Liver (tissue), 9 donors: ENCODE measurements around the gene BORCS5. TPM values are rescaled to one million over a fixed set of nuclear protein-coding genes. Genes with fewer than 3 reads are reported as not detected.

ENCODE experiments used
- DNase-seq: peaks from one replicate; pipeline ENCODE4 v3.0.0-alpha.2; 2017; ENCODE audit warnings: low spot score
- H3K27ac ChIP-seq, 2 donors: one replicate each; pipeline ENCODE4 v1.7.0; 2013; ENCODE audit warnings: inconsistent platforms in 2 of 2, low read length in 2 of 2, control low read depth in 1 of 2, low read depth in 1 of 2, mild to moderate bottlenecking in 1 of 2
- H3K27me3 ChIP-seq, 4 donors: one replicate each; pipeline versions ENCODE4 v1.6.1 to v1.7.0; 2013; ENCODE audit warnings: low read length in 3 of 4, inconsistent platforms in 1 of 4, mild to moderate bottlenecking in 1 of 4, moderate library complexity in 1 of 4; ENCODE audit not compliant: control insufficient read depth in 4 of 4, insufficient read depth in 4 of 4
- H3K36me3 ChIP-seq, 4 donors: one replicate each; pipeline versions ENCODE4 v1.6.1 to v1.7.0; 2013; ENCODE audit warnings: low read length in 3 of 4, mild to moderate bottlenecking in 3 of 4, low read depth in 1 of 4, moderate library complexity in 1 of 4; ENCODE audit not compliant: control insufficient read depth in 4 of 4, insufficient read depth in 3 of 4
- H3K4me1 ChIP-seq, 4 donors: one replicate each; pipeline versions ENCODE4 v1.6.1 to v1.7.0; 2013; ENCODE audit warnings: low read length in 3 of 4, mild to moderate bottlenecking in 3 of 4, moderate library complexity in 1 of 4; ENCODE audit not compliant: control insufficient read depth in 4 of 4, insufficient read depth in 4 of 4
- H3K4me3 ChIP-seq, 3 donors: one replicate each; pipeline versions ENCODE4 v1.6.1 to v1.7.0; 2013; ENCODE audit warnings: low read length in 3 of 3, control low read depth in 1 of 3, low read depth in 1 of 3, mild to moderate bottlenecking in 1 of 3
- H3K9ac ChIP-seq, 2 donors: one replicate each; pipeline ENCODE4 v1.7.0; 2013; ENCODE audit warnings: low read length in 2 of 2, mild to moderate bottlenecking in 2 of 2, moderate library complexity in 2 of 2, control low read depth in 1 of 2, low read depth in 1 of 2
- H3K9me3 ChIP-seq, 4 donors: one replicate each; pipeline versions ENCODE4 v1.6.1 to v1.7.0; 2013; ENCODE audit warnings: low read length in 3 of 4; ENCODE audit not compliant: control insufficient read depth in 4 of 4
- EGR1 ChIP-seq, 2 donors: IDR thresholded peaks; 2 replicates each; pipeline ENCODE4 v1.6.1; 2016 to 2018; ENCODE audit warnings: antibody characterized with exemption in 2 of 2, low read depth in 2 of 2
- FOXA1 ChIP-seq: IDR thresholded peaks from 2 replicates; pipeline ENCODE4 v1.6.1; 2016; ENCODE audit warnings: antibody characterized with exemption
- GABPA ChIP-seq, 2 donors: IDR thresholded peaks in 1 of 2; conservative IDR thresholded peaks in 1 of 2; 2 replicates each; pipeline ENCODE4 v1.6.1; 2016; ENCODE audit warnings: antibody characterized with exemption in 2 of 2, mild to moderate bottlenecking in 1 of 2, moderate library complexity in 1 of 2
- HNF4A ChIP-seq, 2 donors: conservative IDR thresholded peaks; 2 replicates each; pipeline ENCODE4 v1.6.1; 2016; ENCODE audit warnings: antibody characterized with exemption in 2 of 2, mild to moderate bottlenecking in 2 of 2
- HNF4G ChIP-seq: IDR thresholded peaks from 2 replicates; pipeline ENCODE4 v1.6.1; 2016; ENCODE audit warnings: antibody characterized with exemption
- JUND ChIP-seq, 2 donors: IDR thresholded peaks; 2 replicates each; pipeline ENCODE4 v1.6.1; 2016; ENCODE audit warnings: antibody characterized with exemption in 2 of 2
- MAX ChIP-seq: IDR thresholded peaks from 2 replicates; pipeline ENCODE4 v1.6.1; 2016; ENCODE audit warnings: antibody characterized with exemption
- NR2F2 ChIP-seq: IDR thresholded peaks from 2 replicates; pipeline ENCODE4 v1.6.1; 2016; ENCODE audit warnings: antibody characterized with exemption
- RAD21 ChIP-seq, 2 donors: IDR thresholded peaks; 2 replicates each; pipeline ENCODE4 v1.6.1; 2016; ENCODE audit warnings: antibody characterized with exemption in 2 of 2, mild to moderate bottlenecking in 2 of 2
- RXRA ChIP-seq, 2 donors: IDR thresholded peaks; 2 replicates each; pipeline ENCODE4 v1.6.1; 2017 to 2018; ENCODE audit warnings: antibody characterized with exemption in 2 of 2, mild to moderate bottlenecking in 1 of 2
- SP1 ChIP-seq: IDR thresholded peaks from 2 replicates; pipeline ENCODE4 v1.6.1; 2018; ENCODE audit warnings: antibody characterized with exemption, mild to moderate bottlenecking
- TAF1 ChIP-seq: conservative IDR thresholded peaks from 2 replicates; pipeline ENCODE4 v1.6.1; 2016; ENCODE audit warnings: antibody characterized with exemption, mild to moderate bottlenecking
- YY1 ChIP-seq: IDR thresholded peaks from 2 replicates; pipeline ENCODE4 v1.6.1; 2016; ENCODE audit warnings: antibody characterized with exemption, mild to moderate bottlenecking
- WGBS: extraction: QIAGEN DNeasy Blood & Tissue Kit; methylation state at CpG from one replicate; pipeline ENCODE4 v1.1.7; 2013; 5-methylcytosine and 5-hydroxymethylcytosine counted together
- polyA plus RNA-seq, 2 donors: library from polyadenylated mRNA; stranded (reverse) in 1 of 2; unstranded in 1 of 2; fragments of 200-250 nt in 1 of 2; fragments of >200 nt in 1 of 2; fragmentation: Nextera tagmentation in 1 of 2; extraction: Ambion mirVana in 1 of 2; gene quantifications; one replicate each; pipeline versions ENCODE4 v1.2.1 to v1.2.3, GENCODE V29; 2013 to 2015
- total RNA-seq, 2 donors: library from RNA; depleted of rRNA; stranded (reverse); fragments of >200 nt; gene quantifications; one replicate each; pipeline ENCODE4 v1.2.3, GENCODE V29; 2014
- TF ChIP-seq, protein P1 (sequence below): IDR thresholded peaks from 2 replicates; pipeline ENCODE4 v1.6.1; 2016; ENCODE audit warnings: antibody characterized with exemption
- TF ChIP-seq, protein P2 (sequence below): IDR thresholded peaks from 2 replicates; pipeline ENCODE4 v1.6.1; 2016; ENCODE audit warnings: antibody characterized with exemption
- TF ChIP-seq, protein P3 (sequence below): IDR thresholded peaks from 2 replicates; pipeline ENCODE4 v1.6.1; 2016; ENCODE audit warnings: antibody characterized with exemption, mild to moderate bottlenecking
- donor health status: healthy.
- donor health status: healthy.
- donor health status: healthy.
- donor health status: healthy.
- donor health status: healthy.

BORCS5 gene
- total and polyA plus RNA-seq, 4 donors: 4.5 to 11.4 (median 8.1) TPM

DNA sequence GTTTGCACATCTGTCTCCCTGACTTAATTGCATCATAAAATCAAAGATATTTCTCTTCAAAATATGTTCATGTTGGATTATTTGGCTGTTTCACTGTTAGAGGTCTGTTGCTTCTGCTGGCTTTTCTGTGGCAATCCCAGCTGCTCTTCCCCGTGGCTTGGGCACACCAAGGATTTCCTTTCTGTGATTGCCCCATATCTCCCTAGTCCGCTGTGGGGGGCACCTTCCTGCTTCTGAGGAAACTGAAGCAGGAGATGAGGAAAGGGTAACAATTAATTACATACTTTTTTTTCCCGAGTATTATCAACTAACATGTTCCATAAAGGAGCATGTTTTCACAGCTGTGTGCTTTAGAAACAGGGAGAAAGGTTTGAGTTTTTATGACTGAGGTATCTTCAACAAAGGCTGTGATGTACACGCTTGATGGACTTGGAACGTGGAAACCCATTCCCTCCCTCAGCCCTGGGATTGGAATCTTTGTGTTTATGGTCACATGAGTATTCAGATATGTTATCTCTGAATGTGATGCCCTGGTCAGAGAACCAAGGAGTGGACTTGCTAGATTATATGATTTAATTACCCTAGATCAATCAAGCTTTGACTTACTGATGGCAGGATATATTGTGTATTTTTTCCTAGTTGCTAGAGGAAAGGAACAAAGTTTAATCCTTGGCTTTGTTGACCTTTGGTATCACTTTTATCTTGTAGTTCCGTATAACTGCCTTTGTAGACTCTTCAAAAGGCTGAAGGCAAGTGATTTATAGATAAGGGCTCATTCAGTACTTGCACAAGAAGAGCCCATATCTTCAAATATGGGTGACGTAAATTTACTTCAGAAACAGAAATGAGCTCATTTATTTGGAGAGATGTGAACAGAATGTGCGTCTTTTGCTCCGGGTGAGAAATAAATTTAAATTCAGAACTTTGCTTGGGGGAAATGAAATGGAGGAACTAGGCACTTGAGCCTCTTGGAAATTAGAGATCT is 46.7 kb downstream of the BORCS5 start:
- Histone ChIP-seq H3K9ac (peak overlapping the region in 1 of 2 donors; percentile 9), H3K4me3 (no peak overlapping the region), H3K27ac (peak overlapping the region; percentile 61 to 82), H3K27me3 (no peaks in the 10 kb centered on the region), H3K36me3 (no peaks in the 10 kb centered on the region), H3K9me3 (no peaks in the 10 kb centered on the region), H3K4me1 (peaks cover 3 to 39% (median 10%) of the 10 kb centered on the region in 4 donors)
- TF ChIP-seq HNF4G (peak; percentile 23), SP1 (peak; percentile 44), NR2F2 (no peak), RXRA (IDR thresholded peaks at IDR 0.05) (peak in 1 of 2 donors; percentile 19), HNF4A (conservative IDR thresholded peaks at IDR 0.05) (peak; percentile 53 to 68), FOXA1 (no peak), TAF1 (no peak), JUND (IDR thresholded peaks at IDR 0.05) (no peak)
- no peak for DNase-seq
- 48% methylated on average over 9 of the region's 9 CpGs for WGBS

- no peaks in the 10 kb centered on the region for H3K9me3 ChIP-seq
- no peak for DNase-seq
- H3K4me1 ChIP-seq: peaks cover 0 to 35% (median 9%) of the 10 kb centered on the region in 4 donors
- H3K4me3 ChIP-seq: no peak overlapping the region
- TF ChIP-seq MAX (no peak), FOXA1 (no peak), RAD21 (IDR thresholded peaks at IDR 0.05) (no peak), RXRA (IDR thresholded peaks at IDR 0.05) (no peak), YY1 (no peak), EGR1 (IDR thresholded peaks at IDR 0.05; ENCODE audit: low read depth in 2 of 2) (no peak), HNF4A (conservative IDR thresholded peaks at IDR 0.05) (no peak), JUND (IDR thresholded peaks at IDR 0.05) (no peak), HNF4G (no peak), GABPA (IDR thresholded peaks at IDR 0.05 in 1 of 2, conservative IDR thresholded peaks at IDR 0.05 in 1 of 2) (no peak), TAF1 (no peak), SP1 (no peak), NR2F2 (no peak)
- TF ChIP-seq, protein P1, sequence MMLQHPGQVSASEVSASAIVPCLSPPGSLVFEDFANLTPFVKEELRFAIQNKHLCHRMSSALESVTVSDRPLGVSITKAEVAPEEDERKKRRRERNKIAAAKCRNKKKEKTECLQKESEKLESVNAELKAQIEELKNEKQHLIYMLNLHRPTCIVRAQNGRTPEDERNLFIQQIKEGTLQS: no peak
- TF ChIP-seq, protein P2, sequence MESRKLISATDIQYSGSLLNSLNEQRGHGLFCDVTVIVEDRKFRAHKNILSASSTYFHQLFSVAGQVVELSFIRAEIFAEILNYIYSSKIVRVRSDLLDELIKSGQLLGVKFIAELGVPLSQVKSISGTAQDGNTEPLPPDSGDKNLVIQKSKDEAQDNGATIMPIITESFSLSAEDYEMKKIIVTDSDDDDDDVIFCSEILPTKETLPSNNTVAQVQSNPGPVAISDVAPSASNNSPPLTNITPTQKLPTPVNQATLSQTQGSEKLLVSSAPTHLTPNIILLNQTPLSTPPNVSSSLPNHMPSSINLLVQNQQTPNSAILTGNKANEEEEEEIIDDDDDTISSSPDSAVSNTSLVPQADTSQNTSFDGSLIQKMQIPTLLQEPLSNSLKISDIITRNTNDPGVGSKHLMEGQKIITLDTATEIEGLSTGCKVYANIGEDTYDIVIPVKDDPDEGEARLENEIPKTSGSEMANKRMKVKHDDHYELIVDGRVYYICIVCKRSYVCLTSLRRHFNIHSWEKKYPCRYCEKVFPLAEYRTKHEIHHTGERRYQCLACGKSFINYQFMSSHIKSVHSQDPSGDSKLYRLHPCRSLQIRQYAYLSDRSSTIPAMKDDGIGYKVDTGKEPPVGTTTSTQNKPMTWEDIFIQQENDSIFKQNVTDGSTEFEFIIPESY: no peak
- no peak overlapping the region for H3K9ac ChIP-seq
- 96% methylated on average over 1 of the region's 1 CpG for WGBS
- no peaks in the 10 kb centered on the region for H3K36me3 ChIP-seq
- H3K27me3 ChIP-seq: no peaks in the 10 kb centered on the region
- H3K27ac ChIP-seq: peak overlapping the region; percentile 61 to 82
Observed at GRCh38 chr12:12404297-12404696, 47.4 kb downstream of the BORCS5 start.

DNA sequence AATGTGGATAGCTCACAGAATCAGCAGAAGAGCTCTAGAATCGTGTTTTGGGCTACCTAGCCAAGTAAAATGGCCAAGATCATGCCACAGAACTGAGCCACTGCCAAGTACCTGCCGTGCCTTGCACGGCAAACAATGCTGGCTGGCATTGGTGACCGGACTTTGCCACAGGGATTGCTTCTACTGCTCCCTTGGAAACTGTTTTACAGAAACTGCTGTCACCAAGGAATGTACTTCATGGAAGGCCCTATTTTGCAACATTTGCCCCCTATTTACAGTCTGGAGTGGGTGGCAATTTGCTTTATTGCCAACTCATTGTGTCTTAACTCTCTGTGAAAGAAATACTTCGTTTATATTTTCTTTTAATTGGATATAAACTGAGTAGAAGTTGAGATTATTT is 49.0 kb downstream of the BORCS5 start:
- peak overlapping the region; percentile 75 to 82 for H3K27ac ChIP-seq
- peaks cover 0 to 24% (median 7%) of the 10 kb centered on the region in 4 donors for H3K4me1 ChIP-seq
- no peak overlapping the region for H3K4me3 ChIP-seq
- no peaks in the 10 kb centered on the region for H3K27me3 ChIP-seq
- H3K9ac ChIP-seq: peak overlapping the region in 1 of 2 donors; percentile 55
- 35% methylated on average over 5 of the region's 5 CpGs for WGBS
- H3K9me3 ChIP-seq: no peaks in the 10 kb centered on the region
- DNase-seq: no peak
- no peaks in the 10 kb centered on the region for H3K36me3 ChIP-seq
- TF ChIP-seq SP1: peak; percentile 95
- no peak for TF ChIP-seq TAF1
- no peak for TF ChIP-seq NR2F2
- TF ChIP-seq, protein P3, sequence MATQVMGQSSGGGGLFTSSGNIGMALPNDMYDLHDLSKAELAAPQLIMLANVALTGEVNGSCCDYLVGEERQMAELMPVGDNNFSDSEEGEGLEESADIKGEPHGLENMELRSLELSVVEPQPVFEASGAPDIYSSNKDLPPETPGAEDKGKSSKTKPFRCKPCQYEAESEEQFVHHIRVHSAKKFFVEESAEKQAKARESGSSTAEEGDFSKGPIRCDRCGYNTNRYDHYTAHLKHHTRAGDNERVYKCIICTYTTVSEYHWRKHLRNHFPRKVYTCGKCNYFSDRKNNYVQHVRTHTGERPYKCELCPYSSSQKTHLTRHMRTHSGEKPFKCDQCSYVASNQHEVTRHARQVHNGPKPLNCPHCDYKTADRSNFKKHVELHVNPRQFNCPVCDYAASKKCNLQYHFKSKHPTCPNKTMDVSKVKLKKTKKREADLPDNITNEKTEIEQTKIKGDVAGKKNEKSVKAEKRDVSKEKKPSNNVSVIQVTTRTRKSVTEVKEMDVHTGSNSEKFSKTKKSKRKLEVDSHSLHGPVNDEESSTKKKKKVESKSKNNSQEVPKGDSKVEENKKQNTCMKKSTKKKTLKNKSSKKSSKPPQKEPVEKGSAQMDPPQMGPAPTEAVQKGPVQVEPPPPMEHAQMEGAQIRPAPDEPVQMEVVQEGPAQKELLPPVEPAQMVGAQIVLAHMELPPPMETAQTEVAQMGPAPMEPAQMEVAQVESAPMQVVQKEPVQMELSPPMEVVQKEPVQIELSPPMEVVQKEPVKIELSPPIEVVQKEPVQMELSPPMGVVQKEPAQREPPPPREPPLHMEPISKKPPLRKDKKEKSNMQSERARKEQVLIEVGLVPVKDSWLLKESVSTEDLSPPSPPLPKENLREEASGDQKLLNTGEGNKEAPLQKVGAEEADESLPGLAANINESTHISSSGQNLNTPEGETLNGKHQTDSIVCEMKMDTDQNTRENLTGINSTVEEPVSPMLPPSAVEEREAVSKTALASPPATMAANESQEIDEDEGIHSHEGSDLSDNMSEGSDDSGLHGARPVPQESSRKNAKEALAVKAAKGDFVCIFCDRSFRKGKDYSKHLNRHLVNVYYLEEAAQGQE: peak; percentile 76
- peak; percentile 75 to 90 for TF ChIP-seq RXRA (IDR thresholded peaks at IDR 0.05)
- TF ChIP-seq YY1: peak; percentile 96
- TF ChIP-seq MAX: peak; percentile 75
- TF ChIP-seq, protein P1: no peak
- TF ChIP-seq FOXA1: peak; percentile 75
